ENCODE results near the gene KIF20B. TPM values are rescaled to one million over a fixed set of nuclear protein-coding genes. Genes with fewer than 3 reads are reported as not detected.
"Not testable (repeated sequence)": the region's sequence is repeated elsewhere in the genome, so short reads cannot be mapped to it uniquely, and the experiment has no call there.

The KIF20B gene
- total RNA-seq, 1 donor from 2014 or later, result 7.4 TPM

- DNase-seq (ENCODE audit: low spot score), result no peak
Measured at GRCh38 chr10:89773081-89773480, 71.7 kb downstream of the KIF20B start.

- DNase-seq (ENCODE audit: low spot score), result no peak
Measured at GRCh38 chr10:89776665-89777064, 75.3 kb downstream of the KIF20B start.

GRCh38 chr10:89782470-89782869 is 81.1 kb downstream of the KIF20B start:
- DNase-seq (ENCODE audit: low spot score), result no peak

- no peak for DNase-seq (ENCODE audit: low spot score)
Measured at GRCh38 chr10:89783406-89783805, 82.0 kb downstream of the KIF20B start.

GRCh38 chr10:89785095-89785494 is 83.7 kb downstream of the KIF20B start:
- no peak for DNase-seq (ENCODE audit: low spot score)

- no peak for DNase-seq (ENCODE audit: low spot score)
Measured at GRCh38 chr10:89789188-89789877, 87.9 kb downstream of the KIF20B start.

GRCh38 chr10:89792187-89792586 is 90.8 kb downstream of the KIF20B start:
- no peak for DNase-seq (ENCODE audit: low spot score)

- no peak for DNase-seq (ENCODE audit: low spot score)
Measured at GRCh38 chr10:89793649-89794254, 92.4 kb downstream of the KIF20B start.

- DNase-seq (ENCODE audit: low spot score), result no peak
Measured at GRCh38 chr10:89795840-89796239, 94.5 kb downstream of the KIF20B start.

- DNase-seq (ENCODE audit: low spot score), result no peak
Measured at GRCh38 chr10:89798092-89798491, 96.7 kb downstream of the KIF20B start.

- no peak for DNase-seq (ENCODE audit: low spot score)
Measured at GRCh38 chr10:89799573-89799972, 98.2 kb downstream of the KIF20B start.

GRCh38 chr10:89805599-89806013 is 104.2 kb downstream of the KIF20B start:
- DNase-seq (ENCODE audit: low spot score), result no peak

- DNase-seq (ENCODE audit: low spot score), result no peak
Measured at GRCh38 chr10:89808842-89809241, 107.5 kb downstream of the KIF20B start.

- DNase-seq (ENCODE audit: low spot score), result no peak
Measured at GRCh38 chr10:89809766-89810165, 108.4 kb downstream of the KIF20B start.

- no peak for DNase-seq (ENCODE audit: low spot score)
Measured at GRCh38 chr10:89810908-89811525, 109.6 kb downstream of the KIF20B start.

- no peak for DNase-seq (ENCODE audit: low spot score)
Measured at GRCh38 chr10:89813546-89813945, 112.2 kb downstream of the KIF20B start.

GRCh38 chr10:89814278-89814677 is 112.9 kb downstream of the KIF20B start:
- DNase-seq (ENCODE audit: low spot score), result no peak

GRCh38 chr10:89815049-89815853 is 113.9 kb downstream of the KIF20B start:
- no peak for DNase-seq (ENCODE audit: low spot score)

- not testable (repeated sequence) for DNase-seq (ENCODE audit: low spot score)
Measured at GRCh38 chr10:89819008-89819407, 117.6 kb downstream of the KIF20B start.
